Right lobe of liver (tissue), 6 donors: ENCODE results near the gene ZNF837. TPM values are rescaled to one million over a fixed set of nuclear protein-coding genes. Genes with fewer than 3 reads are reported as not detected.

Source experiments
- ATAC-seq, 4 donors: fragments of 200-7000 bp; cut with Tn5 transposase; one replicate each; pipeline ENCODE4 v1.9.1; 2020; ENCODE audit warnings: mild to moderate bottlenecking in 4 of 4, moderate library complexity in 4 of 4
- DNase-seq, 3 donors: peaks; one replicate each; pipeline ENCODE4 v3.0.0-alpha.2; 2020
- H3K27ac ChIP-seq, 3 donors: fragments of 200-600 bp; one replicate each; pipeline ENCODE4 v1.8.0; 2022
- H3K27me3 ChIP-seq, 2 donors: fragments of 200-600 bp; one replicate each; pipeline ENCODE4 v1.8.0; 2022
- H3K36me3 ChIP-seq, 4 donors: fragments of 200-600 bp; sonication (generic) in 1 of 4; one replicate each; pipeline versions ENCODE4 v1.5.1 to v1.8.0; 2017 to 2022; ENCODE audit warnings: control low read depth in 1 of 4
- H3K4me1 ChIP-seq, 4 donors: fragments of 200-600 bp; sonication (generic) in 1 of 4; one replicate each; pipeline versions ENCODE4 v1.5.1 to v1.8.0; 2017 to 2022; ENCODE audit warnings: control low read depth in 1 of 4
- H3K4me3 ChIP-seq, 3 donors: fragments of 200-600 bp; one replicate each; pipeline ENCODE4 v1.8.0; 2022
- H3K9me3 ChIP-seq, 4 donors: fragments of 200-600 bp; sonication (generic) in 1 of 4; one replicate each; pipeline versions ENCODE4 v1.5.1 to v1.8.0; 2017 to 2022; ENCODE audit warnings: control low read depth in 1 of 4
- CTCF ChIP-seq, 4 donors: fragments of 200-600 bp in 3 of 4; fragments of 450-650 bp in 1 of 4; IDR thresholded peaks; one replicate each; pipeline versions ENCODE4 v1.5.1 to v1.8.0; 2016 to 2022; ENCODE audit warnings: antibody characterized with exemption in 4 of 4, mild to moderate bottlenecking in 2 of 4
- POLR2A ChIP-seq: fragments of 450-650 bp; IDR thresholded peaks from one replicate; pipeline ENCODE4 v1.6.1; 2017; ENCODE audit warnings: antibody characterized with exemption, mild to moderate bottlenecking
- WGBS: methylation state at CpG from one replicate; pipeline ENCODE4 v1.1.6; 2018; ENCODE audit warnings: low coverage, low lambda C conversion rate; ENCODE audit not compliant: insufficient coverage; ENCODE audit errors: missing lambda C conversion rate; 5-methylcytosine and 5-hydroxymethylcytosine counted together
- intact Hi-C, 2 donors: fragments of 100-400 bp; cut with DNase I; formaldehyde crosslinking; loops; one replicate each; pipeline versions ENCODE4 v1.11.2 to v1.14.1; 2022
- total RNA-seq, 6 experiments: library from RNA; depleted of rRNA in 2 of 6; stranded (reverse); fragments of >200 nt in 2 of 6; fragmentation: NEBNext Ultra II Directional in 3 of 6; extraction: Animal tissue kit (Norgen Biotek cat#: 25700) in 3 of 6; gene quantifications; one replicate each; pipeline versions ENCODE4 v1.1.0 to v1.2.4, GENCODE V29; 2016 to 2023
- donor health status: DM: no; HTN: yes; CAD: no.
- donor health status: DM: no; HTN: no; CAD: no.
- donor health status: DM: no; HTN: no; CAD: no.
- donor health status: DM: no; HTN: yes; CAD: no.
- donor health status: DM: no; HTN: yes; CAD: no.

Gene ZNF837
- total RNA-seq, 6 experiments from 2014 or later = 1.7 to 3.9 (median 2.4) TPM

DNA sequence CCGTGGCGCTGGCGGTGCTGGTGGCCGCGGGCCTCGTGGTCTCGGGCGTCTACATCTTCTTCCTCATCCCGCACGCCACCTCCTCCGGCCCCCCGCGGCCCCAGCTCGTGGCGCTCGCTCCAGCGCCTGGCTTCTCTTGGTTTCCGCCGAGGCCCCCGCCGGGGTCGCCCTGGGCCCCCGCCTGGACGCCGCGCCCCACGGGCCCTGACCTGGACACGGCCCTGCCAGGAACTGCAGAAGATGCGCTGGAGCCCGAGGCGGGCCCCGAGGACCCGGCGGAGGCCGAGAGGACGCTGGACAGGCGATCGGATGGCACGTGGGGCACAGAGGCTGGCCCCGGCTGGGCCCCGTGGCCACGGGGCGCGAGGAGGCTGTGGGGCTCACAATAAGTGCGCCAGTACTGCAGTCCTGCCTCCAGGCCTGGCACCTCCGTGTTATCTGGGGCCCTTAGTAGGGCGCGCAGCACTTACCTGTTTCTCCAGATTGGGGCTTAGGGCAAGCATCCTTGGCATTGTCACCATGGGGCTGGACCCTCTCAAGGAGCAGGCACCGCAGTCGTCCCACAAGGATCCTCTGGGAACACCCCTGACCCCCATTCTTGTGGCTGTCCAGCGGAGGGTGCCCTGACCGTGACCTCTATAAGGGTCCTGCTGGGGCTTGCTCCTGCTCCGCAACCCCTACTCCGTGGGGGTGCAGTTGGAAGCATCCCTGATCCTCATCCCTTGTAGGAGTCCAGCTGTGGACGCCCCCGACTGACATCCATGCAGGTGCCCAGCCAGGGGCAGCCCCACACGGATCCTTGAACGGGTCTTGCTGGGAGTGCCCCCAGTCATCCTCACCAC is 16.1 kb upstream of the ZNF837 start:
- no peak overlapping the region for H3K27ac ChIP-seq
- WGBS = 67% methylated on average over 1 of the region's 58 CpGs
- peaks cover 0 to 6% (median 3%) of the 10 kb centered on the region in 4 donors for H3K4me1 ChIP-seq
- no peak overlapping the region for H3K4me3 ChIP-seq
- intact Hi-C loops = no loop called here
- no peaks in the 10 kb centered on the region for H3K9me3 ChIP-seq
- no peak for ATAC-seq
- H3K36me3 ChIP-seq = peaks cover 0 to 24% (median 17%) of the 10 kb centered on the region in 4 donors
- H3K27me3 ChIP-seq = no peaks in the 10 kb centered on the region
- DNase-seq = no peak
- TF ChIP-seq POLR2A (no peak), CTCF (IDR thresholded peaks at IDR 0.05) (no peak)

DNA sequence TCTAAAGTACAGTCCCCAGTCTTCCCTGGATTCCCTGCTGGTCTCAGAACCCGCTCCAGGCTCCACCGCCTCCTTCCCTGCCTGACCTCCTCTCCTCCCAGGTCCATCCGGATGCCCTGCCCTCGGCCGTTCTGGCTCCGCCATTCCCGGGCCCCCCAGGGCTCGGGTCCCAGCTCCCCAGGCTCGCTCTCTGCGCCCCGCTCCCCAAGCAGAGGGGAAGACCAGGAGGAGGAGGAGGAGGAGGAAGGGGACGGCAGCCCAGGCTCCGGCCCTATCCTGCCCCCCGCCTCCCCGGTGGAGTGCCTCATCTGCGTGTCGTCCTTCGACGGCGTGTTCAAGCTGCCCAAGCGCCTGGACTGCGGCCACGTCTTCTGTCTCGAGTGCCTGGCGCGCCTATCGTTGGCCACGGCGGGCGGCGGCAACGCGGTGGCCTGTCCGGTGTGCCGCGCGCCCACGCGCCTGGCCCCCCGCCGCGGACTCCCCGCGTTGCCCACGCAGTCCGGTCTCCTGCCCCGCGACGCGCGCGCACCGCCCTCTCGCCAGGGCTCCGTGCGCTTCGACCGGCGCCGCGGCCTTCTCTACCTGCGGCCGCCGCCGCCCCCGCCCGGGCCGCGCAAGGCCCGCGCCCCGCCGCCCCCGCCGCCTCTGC is 15.3 kb upstream of the ZNF837 start:
- peak in 1 of 4 donors; percentile 16 for ATAC-seq
- no peaks in the 10 kb centered on the region for H3K9me3 ChIP-seq
- DNase-seq = no peak
- no peak overlapping the region for H3K27ac ChIP-seq
- WGBS = 7% methylated on average over 27 of the region's 75 CpGs
- TF ChIP-seq POLR2A (no peak), CTCF (IDR thresholded peaks at IDR 0.05) (no peak)
- peaks cover 0 to 31% (median 20%) of the 10 kb centered on the region in 4 donors for H3K36me3 ChIP-seq
- no peaks in the 10 kb centered on the region for H3K27me3 ChIP-seq
- no peak overlapping the region for H3K4me3 ChIP-seq
- peaks cover 0 to 5% (median 2%) of the 10 kb centered on the region in 4 donors for H3K4me1 ChIP-seq
- intact Hi-C loops = no loop called here

- Histone ChIP-seq H3K27ac (no peak within 1 kb of the TSS), H3K27me3 (no peaks in the 10 kb centered on the region), H3K4me1 (no peaks in the 10 kb centered on the region), H3K4me3 (no peak within 1 kb of the TSS), H3K9me3 (no peaks in the 10 kb centered on the region), H3K36me3 (peaks cover 0 to 34% (median 21%) of the 10 kb centered on the region in 4 donors)
- ATAC-seq = peak; percentile 28 to 52 (median 41)
- intact Hi-C loops = no loop called here
- DNase-seq = no peak
- WGBS = 30% methylated on average over 11 of the region's 21 CpGs
- TF ChIP-seq CTCF (IDR thresholded peaks at IDR 0.05) (no peak), POLR2A (peak; percentile 6)
These were observed 14.6 kb upstream of the ZNF837 start, which contains the start of gene RNF225 for GRCh38 chr19:58395220-58395978. RNF225 (plus strand) TSS chr19:58395656; CDS start chr19:58396090, 434 bp downstream.

- H3K36me3 ChIP-seq = peaks cover 0 to 36% (median 21%) of the 10 kb centered on the region in 4 donors
- no peaks in the 10 kb centered on the region for H3K27me3 ChIP-seq
- H3K9me3 ChIP-seq = no peaks in the 10 kb centered on the region
- TF ChIP-seq POLR2A = no peak
- no peak for TF ChIP-seq CTCF (IDR thresholded peaks at IDR 0.05)
- H3K4me1 ChIP-seq = no peaks in the 10 kb centered on the region
- intact Hi-C loops = no loop called here
- DNase-seq = no peak
- H3K27ac ChIP-seq = no peak overlapping the region
- H3K4me3 ChIP-seq = no peak overlapping the region
- WGBS = no CpG with 5 or more reads among the region's 3 CpGs
- ATAC-seq = peak in 2 of 4 donors; percentile 7 to 17
These were observed 14.0 kb upstream of the ZNF837 start for GRCh38 chr19:58394821-58395219.
